ENCODE data around the gene HMCN2.

The HMCN2 gene

GRCh38 chr9:130448771-130449603 lies 183.4 kb downstream of the HMCN2 start:
- no peak for DNase-seq (ENCODE audit: low read depth, low spot score)

DNA sequence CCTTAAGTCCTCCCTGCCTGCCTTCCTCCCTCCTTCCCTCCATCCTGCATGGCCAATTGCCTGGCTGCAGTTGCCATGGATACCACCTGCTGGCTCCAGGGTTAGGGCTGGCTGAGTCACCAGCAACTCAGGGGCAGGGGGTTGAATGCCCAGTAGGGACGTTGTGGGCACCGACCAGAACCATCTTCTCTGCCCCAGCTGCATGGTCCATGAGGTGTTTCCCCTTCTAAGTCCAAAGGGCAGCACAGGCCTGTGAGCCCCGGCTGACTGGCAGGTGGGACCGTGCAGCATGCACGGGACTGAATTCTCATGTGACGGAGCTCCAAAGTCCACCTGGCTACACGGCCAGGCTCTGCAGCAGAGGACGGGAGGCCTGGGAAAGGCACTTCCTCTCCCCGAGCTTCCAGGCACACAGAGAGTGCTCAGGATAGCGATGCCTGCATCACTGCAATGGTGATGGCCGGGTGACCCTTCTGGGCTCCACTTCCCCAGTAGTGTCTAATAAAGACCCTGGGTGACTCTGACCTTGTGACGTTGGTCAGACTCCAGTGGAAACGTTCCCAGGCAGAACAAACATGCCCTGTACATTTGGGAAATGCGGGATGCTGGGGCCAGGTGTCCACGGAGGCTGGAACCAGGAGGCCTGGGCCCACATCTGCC lies 184.9 kb downstream of the HMCN2 start:
- DNase-seq (ENCODE audit: low read depth, low spot score), result no peak

DNA sequence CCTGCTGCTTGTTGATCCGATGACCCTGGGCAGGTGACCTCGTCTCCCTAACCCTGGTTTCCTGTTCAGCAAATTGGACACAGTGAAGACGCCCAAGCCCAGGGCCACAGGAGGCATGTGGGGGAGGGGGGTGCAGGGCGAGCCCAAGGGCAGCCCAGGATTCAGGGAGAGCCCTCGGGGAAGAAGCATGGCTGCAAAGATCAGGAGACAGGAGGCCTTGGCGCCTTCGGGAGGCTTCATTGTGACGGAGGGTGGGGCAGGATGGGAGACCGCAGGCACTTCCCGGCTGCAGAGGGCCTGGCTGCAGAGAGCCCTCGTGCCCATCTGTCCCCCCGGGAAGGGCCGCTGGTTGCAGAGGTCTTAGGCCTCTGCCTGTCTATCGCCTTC lies 185.4 kb downstream of the HMCN2 start:
- DNase-seq (ENCODE audit: low read depth, low spot score), result no peak

- DNase-seq (ENCODE audit: low read depth, low spot score), result no peak
Measured at GRCh38 chr9:130451509-130452388, 186.2 kb downstream of the HMCN2 start.

DNA sequence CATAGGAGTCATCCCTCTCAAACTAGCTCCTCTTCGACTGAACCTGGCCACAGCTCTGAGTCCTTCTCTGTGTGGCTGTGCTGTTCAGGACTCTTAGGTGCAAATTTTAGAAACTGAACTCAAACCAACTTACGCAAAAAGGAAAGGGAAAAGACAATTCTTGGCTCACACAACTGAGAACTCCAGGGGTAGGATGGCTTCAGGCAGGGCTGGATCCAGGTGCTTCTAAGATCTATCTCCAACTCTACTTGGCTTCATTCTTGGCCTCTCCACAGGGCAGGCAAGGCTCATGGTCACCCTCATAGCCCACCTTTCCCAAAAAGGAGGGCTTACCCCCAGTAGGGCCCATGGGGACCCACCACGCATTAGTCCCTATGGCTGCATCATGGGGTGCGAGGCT lies 187.3 kb downstream of the HMCN2 start:
- DNase-seq (ENCODE audit: low read depth, low spot score), result no peak

DNA sequence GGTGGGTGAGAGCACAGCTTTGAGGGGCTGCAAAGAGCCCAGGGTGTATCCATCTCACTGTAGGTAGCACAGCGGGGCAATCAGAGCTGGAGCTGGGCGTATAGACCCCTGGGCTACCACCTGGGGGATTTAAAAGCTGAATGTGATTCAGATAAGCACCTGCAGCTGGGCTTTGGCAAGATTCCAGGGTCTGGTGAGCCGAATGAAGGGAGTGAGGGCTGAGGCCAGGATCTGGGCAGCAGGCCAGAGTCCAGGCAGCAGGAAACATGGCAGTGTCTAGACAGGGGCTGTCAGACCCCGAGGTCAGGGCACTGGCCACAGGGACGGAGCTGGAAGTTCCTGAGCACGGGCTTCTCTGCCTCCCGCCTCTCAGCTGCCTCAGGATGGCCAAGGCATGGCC lies 187.9 kb downstream of the HMCN2 start:
- no peak for DNase-seq (ENCODE audit: low read depth, low spot score)

- DNase-seq (ENCODE audit: low read depth, low spot score), result no peak
Measured at GRCh38 chr9:130454096-130454811, 188.7 kb downstream of the HMCN2 start.

- no peak for DNase-seq (ENCODE audit: low read depth, low spot score)
Measured at GRCh38 chr9:130454812-130455325, 189.3 kb downstream of the HMCN2 start.

GRCh38 chr9:130458027-130458803 lies 192.7 kb downstream of the HMCN2 start:
- DNase-seq (ENCODE audit: low read depth, low spot score), result no peak

DNA sequence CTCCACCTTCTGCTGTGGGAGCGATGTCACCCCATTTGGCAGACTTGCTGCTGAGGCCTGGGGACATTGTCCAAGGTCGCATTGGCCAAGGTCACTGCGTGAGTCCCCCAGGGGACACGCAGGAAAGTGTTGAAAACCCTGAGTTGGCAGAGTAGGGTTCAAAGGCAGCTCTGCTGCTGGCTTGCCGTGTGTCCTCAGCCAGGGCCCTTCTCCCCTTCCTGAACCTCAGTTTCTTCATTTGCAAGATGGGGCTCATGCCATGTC lies 193.2 kb downstream of the HMCN2 start:
- no peak for DNase-seq (ENCODE audit: low read depth, low spot score)

DNA sequence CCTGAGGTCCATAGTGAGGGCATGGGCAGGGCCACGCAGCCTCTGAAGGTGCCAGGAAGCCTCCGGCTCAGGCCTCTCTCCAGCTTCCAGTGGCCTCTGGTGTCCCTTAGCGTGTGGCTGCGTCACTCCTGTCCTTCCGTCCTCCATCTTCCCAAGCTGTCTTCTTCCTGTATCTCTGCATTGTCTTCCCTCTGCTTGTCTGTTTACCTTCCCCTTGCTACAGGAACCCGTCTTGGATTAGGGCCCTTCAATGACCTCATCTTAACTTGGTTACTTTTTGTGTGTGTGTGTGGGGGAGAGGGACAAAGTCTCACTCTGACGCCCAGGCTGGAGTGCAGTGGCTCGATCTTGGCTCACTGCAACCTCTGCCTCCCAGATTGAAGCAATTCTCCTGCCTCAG lies 193.6 kb downstream of the HMCN2 start:
- no peak for DNase-seq (ENCODE audit: low read depth, low spot score)

- no peak for DNase-seq (ENCODE audit: low read depth, low spot score)
Measured at GRCh38 chr9:130459941-130460669, 194.5 kb downstream of the HMCN2 start.

GRCh38 chr9:130461218-130461630 lies 195.7 kb downstream of the HMCN2 start:
- DNase-seq (ENCODE audit: low read depth, low spot score), result peak; percentile 53

DNA sequence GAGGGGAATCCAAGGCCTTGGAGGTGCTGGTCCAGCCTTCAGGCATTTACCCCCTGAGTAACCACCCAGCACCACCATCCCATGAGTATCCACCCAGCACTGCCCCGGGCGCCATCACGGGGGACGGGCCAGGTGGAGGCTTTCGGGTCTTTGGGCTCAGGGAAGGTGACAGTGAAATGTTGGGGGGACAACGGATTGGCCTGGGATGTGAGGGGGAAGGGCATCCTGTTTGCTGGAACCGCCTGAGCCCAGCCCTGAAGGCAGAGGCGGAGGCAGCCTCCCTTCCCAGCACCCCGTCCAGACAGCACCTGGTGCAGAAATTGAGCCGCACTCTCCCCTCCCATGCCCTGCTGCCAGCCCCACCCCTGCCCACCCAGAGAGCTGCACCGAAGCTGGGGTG lies 196.2 kb downstream of the HMCN2 start:
- DNase-seq (ENCODE audit: low read depth, low spot score), result no peak

DNA sequence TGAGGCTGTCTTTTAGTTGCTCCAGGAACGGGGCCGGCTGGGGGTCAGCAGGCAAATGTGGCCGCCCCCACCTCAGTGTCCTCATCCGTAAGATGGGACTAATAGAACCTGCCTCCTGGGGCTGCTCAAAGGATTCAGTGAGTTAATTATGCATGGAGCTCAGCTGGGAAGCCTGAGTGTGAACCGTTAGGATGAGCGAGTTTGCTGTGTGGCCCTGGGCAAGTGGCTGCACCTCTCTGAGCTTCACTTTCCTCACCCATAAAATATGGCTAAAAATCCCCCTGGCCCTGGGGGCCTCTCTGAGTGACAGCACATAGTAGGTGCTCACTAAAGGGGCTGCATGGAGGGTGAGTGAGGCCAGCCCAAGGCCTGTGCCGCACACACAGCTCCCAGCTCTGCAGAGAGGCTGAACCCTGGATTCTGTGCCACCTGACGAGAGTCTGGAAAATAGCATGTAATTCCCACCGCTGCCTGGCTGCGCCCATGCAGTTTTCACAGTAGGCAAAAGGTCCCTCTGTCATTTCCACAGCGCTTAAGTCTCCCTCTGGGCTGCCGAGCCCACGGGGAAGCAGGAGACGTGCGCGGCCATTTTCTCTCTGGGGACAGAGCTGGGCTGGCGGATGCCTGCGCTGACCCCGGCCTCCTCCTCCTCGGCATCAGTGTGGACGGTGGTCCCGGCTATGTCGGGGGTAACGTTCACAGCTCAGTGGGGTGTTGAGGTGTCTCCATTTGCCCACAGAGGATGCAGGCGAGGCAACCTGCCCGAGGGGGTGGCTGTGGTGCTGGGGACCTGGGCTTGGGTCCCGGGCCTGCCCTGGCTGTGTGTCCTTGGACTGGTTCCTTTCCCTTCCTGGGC lies 197.4 kb downstream of the HMCN2 start:
- DNase-seq (ENCODE audit: low read depth, low spot score), result no peak

DNA sequence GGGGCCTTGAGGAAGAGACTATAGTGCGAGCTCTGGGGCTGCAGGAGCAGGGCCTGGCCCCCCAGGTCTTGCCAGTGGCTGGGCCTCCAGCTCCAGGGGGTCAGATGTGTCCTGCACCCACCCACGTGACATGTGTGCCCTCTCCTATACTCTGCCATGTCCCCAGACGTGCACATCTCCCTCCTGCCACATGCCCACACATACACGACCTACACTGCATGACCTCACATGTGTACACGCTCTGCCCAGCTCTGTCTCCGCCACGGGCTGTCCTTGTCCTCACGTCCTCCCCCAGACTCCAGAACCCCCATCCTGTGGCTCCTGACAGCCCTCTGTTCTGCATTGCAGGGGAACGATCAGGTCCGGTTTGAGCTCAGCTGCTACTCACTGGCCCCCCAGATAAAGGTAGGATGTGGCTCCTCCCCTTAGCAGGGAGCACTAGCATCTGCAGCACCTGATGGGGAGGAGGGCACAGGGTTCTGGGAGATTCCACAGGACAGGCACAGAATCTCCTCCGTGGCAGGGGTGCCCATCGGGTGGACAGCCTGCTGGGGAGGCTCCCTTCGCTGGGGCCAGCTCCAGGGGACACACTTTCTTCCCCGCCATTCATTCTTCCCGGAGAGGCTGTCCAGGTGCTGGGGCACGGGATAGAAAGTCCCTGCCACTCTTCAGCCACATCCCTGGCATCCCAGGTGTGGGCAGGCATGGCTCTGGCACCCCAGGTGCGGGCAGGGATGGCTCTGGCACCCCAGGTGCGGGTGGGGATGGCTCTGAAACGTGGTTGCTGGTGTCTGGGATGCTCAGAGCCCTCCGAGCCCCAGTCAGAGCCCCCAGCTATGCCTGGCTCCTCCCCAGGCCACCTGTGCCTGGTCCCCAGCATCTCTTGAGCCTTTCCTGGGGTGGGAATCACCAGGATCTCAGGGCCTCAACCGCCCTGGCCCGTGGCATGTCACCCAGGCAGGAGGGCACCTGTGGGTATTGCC lies 198.5 kb downstream of the HMCN2 start:
- no peak for DNase-seq (ENCODE audit: low read depth, low spot score)

DNA sequence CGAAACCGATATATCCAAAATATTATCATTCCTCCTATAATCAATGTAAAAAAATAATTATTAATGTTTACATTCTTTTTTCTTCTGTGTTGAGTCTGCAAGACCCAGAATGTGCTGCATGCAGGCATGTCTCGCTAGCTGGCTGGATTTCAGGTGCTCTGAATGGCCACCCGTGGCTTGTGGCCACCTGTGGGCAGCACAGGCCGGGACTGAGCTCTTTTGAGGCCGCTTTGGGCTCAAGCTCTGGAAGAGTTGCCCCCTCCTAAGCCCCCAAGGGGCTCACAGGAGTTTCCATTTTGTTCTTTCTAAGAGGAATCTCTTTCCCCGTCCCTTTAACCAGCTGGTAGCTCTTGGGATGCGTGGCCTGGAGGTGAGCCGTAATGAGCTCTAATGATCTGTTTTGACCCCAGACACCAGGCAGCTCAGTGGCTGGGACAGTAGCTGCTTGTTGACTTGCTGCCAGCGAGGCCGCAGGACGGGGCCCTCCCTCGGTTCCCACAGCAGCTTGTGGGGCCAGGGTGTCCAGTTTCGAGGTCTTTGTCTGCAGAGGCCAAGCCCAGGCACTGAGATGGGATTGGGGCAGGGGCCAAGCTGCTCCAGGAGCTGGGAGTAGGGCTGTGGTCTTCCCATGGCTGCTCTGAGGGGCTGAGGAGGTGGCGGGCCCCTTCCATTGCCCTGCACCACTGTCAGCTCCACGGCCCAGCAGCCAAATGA lies 200.0 kb downstream of the HMCN2 start:
- no peak for DNase-seq (ENCODE audit: low read depth, low spot score)

Measured in activated naive CD8-positive, alpha-beta T cell treated with anti-CD3 and anti-CD28 coated beads, Interleukin-2, amount 50 U/mL, for 16 hours (primary cell).